C1 segment of cervical spinal cord (tissue), 14 donors: ENCODE measurements around the gene SLC39A11.

Source experiments
- DNase-seq, 14 donors: peaks; one replicate each; lab custom pipeline; 2025; lab: John Stamatoyannopoulos, UW

Gene SLC39A11

GRCh38 chr17:72977771-72978417, 114.6 kb downstream of the SLC39A11 start:
- DNase-seq, result no peak

GRCh38 chr17:72976971-72977770, 115.3 kb downstream of the SLC39A11 start:
- DNase-seq, result peak in 8 of 14 donors; percentile 15 to 59 (median 23)

GRCh38 chr17:72975509-72975908, 117.0 kb downstream of the SLC39A11 start:
- no peak for DNase-seq

- no peak for DNase-seq
Measured at GRCh38 chr17:72974605-72975232, 117.8 kb downstream of the SLC39A11 start.

- DNase-seq, result no peak
Measured at GRCh38 chr17:72972263-72972951, 120.1 kb downstream of the SLC39A11 start.

GRCh38 chr17:72971226-72971880, 121.1 kb downstream of the SLC39A11 start:
- DNase-seq, result no peak

- no peak for DNase-seq
Measured at GRCh38 chr17:72970797-72971196, 121.7 kb downstream of the SLC39A11 start.

- no peak for DNase-seq
Measured at GRCh38 chr17:72970246-72970645, 122.2 kb downstream of the SLC39A11 start.

GRCh38 chr17:72969293-72969906, 123.1 kb downstream of the SLC39A11 start:
- DNase-seq, result no peak

GRCh38 chr17:72968798-72969197, 123.7 kb downstream of the SLC39A11 start:
- DNase-seq, result no peak

GRCh38 chr17:72967977-72968585, 124.4 kb downstream of the SLC39A11 start:
- DNase-seq, result no peak

- no peak for DNase-seq
Measured at GRCh38 chr17:72967277-72967970, 125.1 kb downstream of the SLC39A11 start.

GRCh38 chr17:72962106-72962505, 130.4 kb downstream of the SLC39A11 start:
- no peak for DNase-seq

- no peak for DNase-seq
Measured at GRCh38 chr17:72955391-72956140, 136.9 kb downstream of the SLC39A11 start.

- DNase-seq, result peak in 1 of 14 donors; percentile 7
Measured at GRCh38 chr17:72954579-72954978, 137.9 kb downstream of the SLC39A11 start.

- no peak for DNase-seq
Measured at GRCh38 chr17:72953621-72954020, 138.9 kb downstream of the SLC39A11 start.

GRCh38 chr17:72952641-72953315, 139.7 kb downstream of the SLC39A11 start:
- DNase-seq, result no peak

GRCh38 chr17:72952220-72952619, 140.3 kb downstream of the SLC39A11 start:
- peak in 1 of 14 donors; percentile 62 for DNase-seq
